HG03457 (cell line): Measurements from ENCODE around the gene DTNB.

ENCODE experiments used
- ATAC-seq: cut with Tn5 transposase; IDR thresholded peaks from one replicate; pipeline ENCODE4 v1.9.1; 2021; ENCODE audit warnings: moderate number of reproducible peaks; ENCODE audit not compliant: unreplicated experiment

DTNB gene

GRCh38 chr2:25332571-25332970 is 340.8 kb downstream of the DTNB start:
- no peak for ATAC-seq

GRCh38 chr2:25331686-25332365 is 341.6 kb downstream of the DTNB start:
- no peak for ATAC-seq

DNA sequence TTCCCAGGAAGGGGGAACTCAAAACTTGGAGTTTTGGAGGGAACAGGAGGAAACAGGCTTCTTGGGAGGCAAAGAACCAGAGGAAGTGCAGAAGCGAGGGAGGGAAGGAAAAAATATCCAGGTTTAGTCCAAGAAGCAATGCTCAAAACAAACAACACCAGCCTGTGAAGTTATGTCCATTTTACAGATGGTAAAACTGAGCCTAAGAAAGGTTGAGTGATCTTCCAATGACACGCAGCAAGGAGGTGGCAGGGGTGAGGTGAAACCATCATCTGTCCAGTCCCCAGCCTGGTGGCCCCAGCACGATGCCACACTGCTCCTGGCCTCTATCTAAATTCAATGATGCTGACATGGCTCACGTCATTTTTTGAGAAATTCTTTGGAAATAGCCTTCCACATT is 342.4 kb downstream of the DTNB start:
- ATAC-seq = no peak

- ATAC-seq = no peak
Measured at GRCh38 chr2:25330273-25330672, 343.1 kb downstream of the DTNB start.

- no peak for ATAC-seq
Measured at GRCh38 chr2:25328152-25329085, 345.0 kb downstream of the DTNB start.
